SK-N-SH treated with all-trans-retinoic acid at 6 μM for 48 hours (cell line): Measurements from ENCODE around the gene IFT57.

ENCODE experiments used
- ATAC-seq: fragments of 200-7000 bp; cut with Tn5 transposase; 3 replicates; pipeline ENCODE4 v1.9.1; 2020; ENCODE audit warnings: mild to moderate bottlenecking, moderate library complexity
- ARNTL ChIP-seq: fragments of 450-650 bp; formaldehyde crosslinking; IDR thresholded peaks from 2 replicates; pipeline ENCODE4 v1.5.0; 2020; ENCODE audit warnings: low read depth, mild to moderate bottlenecking, moderate library complexity, borderline replicate concordance
- BACH2 ChIP-seq: fragments of 250-450 bp; sonication (Bioruptor Pico); IDR thresholded peaks from 2 replicates; pipeline ENCODE4 v1.9.0; 2021; ENCODE audit warnings: mild to moderate bottlenecking, borderline replicate concordance
- CSDC2 ChIP-seq: fragments of 250-450 bp; sonication (Bioruptor Pico); IDR thresholded peaks from 2 replicates; pipeline ENCODE4 v1.5.0; 2020; ENCODE audit warnings: mild to moderate bottlenecking, moderate library complexity
- ESRRG ChIP-seq: fragments of 250-450 bp; sonication (Bioruptor Pico); IDR thresholded peaks from 2 replicates; pipeline ENCODE4 v1.6.1; 2021; ENCODE audit warnings: mild to moderate bottlenecking
- GLIS3 ChIP-seq: fragments of 250-450 bp; sonication (Bioruptor Pico); IDR thresholded peaks from 2 replicates; pipeline ENCODE4 v1.5.0; 2020; ENCODE audit warnings: mild to moderate bottlenecking, moderate library complexity
- ISL1 ChIP-seq: fragments of 250-450 bp; sonication (Bioruptor Pico); IDR thresholded peaks from 2 replicates; pipeline ENCODE4 v2.1.2; 2022; ENCODE audit warnings: mild to moderate bottlenecking, moderate library complexity
- OSR1 ChIP-seq: fragments of 250-450 bp; sonication (Bioruptor Pico); IDR thresholded peaks from 2 replicates; pipeline ENCODE4 v1.8.0; 2022; ENCODE audit warnings: moderate library complexity, mild to moderate bottlenecking, inconsistent platforms
- PATZ1 ChIP-seq: fragments of 250-450 bp; sonication (Bioruptor Pico); IDR thresholded peaks from 2 replicates; pipeline ENCODE4 v1.8.0; 2020; ENCODE audit warnings: mild to moderate bottlenecking, moderate library complexity, borderline replicate concordance
- RARB ChIP-seq: fragments of 250-450 bp; sonication (Bioruptor Pico); IDR thresholded peaks from 2 replicates; pipeline ENCODE4 v1.8.0; 2021; ENCODE audit warnings: mild to moderate bottlenecking, moderate library complexity
- SNAI2 ChIP-seq: fragments of 250-450 bp; sonication (Bioruptor Pico); IDR thresholded peaks from 2 replicates; pipeline ENCODE4 v1.5.0; 2020; ENCODE audit warnings: mild to moderate bottlenecking, moderate library complexity
- TCF4 ChIP-seq: fragments of 250-450 bp; sonication (Bioruptor Pico); IDR thresholded peaks from 2 replicates; pipeline ENCODE4 v1.8.0; 2021; ENCODE audit warnings: mild to moderate bottlenecking, moderate library complexity, borderline replicate concordance
- TOX ChIP-seq: fragments of 250-450 bp; sonication (Bioruptor Pico); IDR thresholded peaks from 2 replicates; pipeline ENCODE4 v1.8.0; 2021; ENCODE audit warnings: mild to moderate bottlenecking, moderate library complexity, borderline replicate concordance
- ZC3H10 ChIP-seq: fragments of 250-450 bp; sonication (Bioruptor Pico); IDR thresholded peaks from 2 replicates; pipeline ENCODE4 v1.5.1; 2021; ENCODE audit warnings: mild to moderate bottlenecking, moderate library complexity
- ZFP3 ChIP-seq: fragments of 250-450 bp; sonication (Bioruptor Pico); IDR thresholded peaks from 2 replicates; pipeline ENCODE4 v1.5.0; 2020; ENCODE audit warnings: mild to moderate bottlenecking, moderate library complexity
- ZFP30 ChIP-seq: fragments of 450-650 bp; formaldehyde crosslinking; IDR thresholded peaks from 2 replicates; pipeline ENCODE4 v1.5.0; 2022; ENCODE audit warnings: mild to moderate bottlenecking, moderate library complexity
- ZNF565 ChIP-seq: fragments of 450-650 bp; formaldehyde crosslinking; conservative IDR thresholded peaks from 2 replicates; pipeline ENCODE4 v1.5.0; 2020; ENCODE audit warnings: low read depth, mild to moderate bottlenecking, moderate library complexity
- ZNF70 ChIP-seq: fragments of 450-650 bp; formaldehyde crosslinking; IDR thresholded peaks from 2 replicates; pipeline ENCODE4 v1.5.0; 2020; ENCODE audit warnings: mild to moderate bottlenecking, moderate library complexity
- ZNF8 ChIP-seq: fragments of 450-650 bp; formaldehyde crosslinking; IDR thresholded peaks from 2 replicates; pipeline ENCODE4 v1.5.0; 2020; ENCODE audit warnings: mild to moderate bottlenecking, moderate library complexity
- TF ChIP-seq, protein P1 (sequence below): fragments of 250-450 bp; sonication (Bioruptor Pico); IDR thresholded peaks from 2 replicates; pipeline ENCODE4 v1.5.1; 2021; ENCODE audit warnings: mild to moderate bottlenecking, moderate library complexity
- TF ChIP-seq, protein P2 (sequence below): fragments of 250-450 bp; sonication (Bioruptor Pico); IDR thresholded peaks from 2 replicates; pipeline ENCODE4 v1.8.0; 2021; ENCODE audit warnings: low read depth, mild to moderate bottlenecking, moderate library complexity, borderline replicate concordance
- TF ChIP-seq, protein P3 (sequence below): fragments of 250-450 bp; sonication (Bioruptor Pico); IDR thresholded peaks from 2 replicates; pipeline ENCODE4 v1.5.1; 2020; ENCODE audit warnings: low read depth, mild to moderate bottlenecking, moderate library complexity

Gene IFT57

GRCh38 chr3:108114423-108115065, 107.7 kb downstream of the IFT57 start (continued):
- no peak for TF ChIP-seq PATZ1 (CRISPR knock-in tag)

GRCh38 chr3:108113975-108114374, 108.2 kb downstream of the IFT57 start:
- TF ChIP-seq OSR1 (CRISPR knock-in tag) (no peak), ZNF70 (CRISPR knock-in tag) (no peak), SNAI2 (CRISPR knock-in tag) (no peak), ESRRG (CRISPR knock-in tag) (no peak), ZFP3 (CRISPR knock-in tag) (no peak), ZNF565 (no peak), PATZ1 (CRISPR knock-in tag) (no peak), BACH2 (no peak), CSDC2 (CRISPR knock-in tag) (no peak), ZC3H10 (CRISPR knock-in tag) (no peak), RARB (CRISPR knock-in tag) (no peak), ARNTL (CRISPR knock-in tag) (no peak), TOX (no peak), GLIS3 (no peak), ZNF8 (CRISPR knock-in tag) (no peak)
- TF ChIP-seq, protein P1, sequence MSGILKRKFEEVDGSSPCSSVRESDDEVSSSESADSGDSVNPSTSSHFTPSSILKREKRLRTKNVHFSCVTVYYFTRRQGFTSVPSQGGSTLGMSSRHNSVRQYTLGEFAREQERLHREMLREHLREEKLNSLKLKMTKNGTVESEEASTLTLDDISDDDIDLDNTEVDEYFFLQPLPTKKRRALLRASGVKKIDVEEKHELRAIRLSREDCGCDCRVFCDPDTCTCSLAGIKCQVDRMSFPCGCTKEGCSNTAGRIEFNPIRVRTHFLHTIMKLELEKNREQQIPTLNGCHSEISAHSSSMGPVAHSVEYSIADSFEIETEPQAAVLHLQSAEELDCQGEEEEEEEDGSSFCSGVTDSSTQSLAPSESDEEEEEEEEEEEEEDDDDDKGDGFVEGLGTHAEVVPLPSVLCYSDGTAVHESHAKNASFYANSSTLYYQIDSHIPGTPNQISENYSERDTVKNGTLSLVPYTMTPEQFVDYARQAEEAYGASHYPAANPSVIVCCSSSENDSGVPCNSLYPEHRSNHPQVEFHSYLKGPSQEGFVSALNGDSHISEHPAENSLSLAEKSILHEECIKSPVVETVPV (CRISPR knock-in tag): no peak
- TF ChIP-seq, protein P2, sequence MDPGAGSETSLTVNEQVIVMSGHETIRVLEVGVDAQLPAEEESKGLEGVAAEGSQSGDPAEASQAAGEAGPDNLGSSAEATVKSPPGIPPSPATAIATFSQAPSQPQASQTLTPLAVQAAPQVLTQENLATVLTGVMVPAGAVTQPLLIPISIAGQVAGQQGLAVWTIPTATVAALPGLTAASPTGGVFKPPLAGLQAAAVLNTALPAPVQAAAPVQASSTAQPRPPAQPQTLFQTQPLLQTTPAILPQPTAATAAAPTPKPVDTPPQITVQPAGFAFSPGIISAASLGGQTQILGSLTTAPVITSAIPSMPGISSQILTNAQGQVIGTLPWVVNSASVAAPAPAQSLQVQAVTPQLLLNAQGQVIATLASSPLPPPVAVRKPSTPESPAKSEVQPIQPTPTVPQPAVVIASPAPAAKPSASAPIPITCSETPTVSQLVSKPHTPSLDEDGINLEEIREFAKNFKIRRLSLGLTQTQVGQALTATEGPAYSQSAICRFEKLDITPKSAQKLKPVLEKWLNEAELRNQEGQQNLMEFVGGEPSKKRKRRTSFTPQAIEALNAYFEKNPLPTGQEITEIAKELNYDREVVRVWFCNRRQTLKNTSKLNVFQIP (CRISPR knock-in tag): no peak
- ATAC-seq: no peak

DNA sequence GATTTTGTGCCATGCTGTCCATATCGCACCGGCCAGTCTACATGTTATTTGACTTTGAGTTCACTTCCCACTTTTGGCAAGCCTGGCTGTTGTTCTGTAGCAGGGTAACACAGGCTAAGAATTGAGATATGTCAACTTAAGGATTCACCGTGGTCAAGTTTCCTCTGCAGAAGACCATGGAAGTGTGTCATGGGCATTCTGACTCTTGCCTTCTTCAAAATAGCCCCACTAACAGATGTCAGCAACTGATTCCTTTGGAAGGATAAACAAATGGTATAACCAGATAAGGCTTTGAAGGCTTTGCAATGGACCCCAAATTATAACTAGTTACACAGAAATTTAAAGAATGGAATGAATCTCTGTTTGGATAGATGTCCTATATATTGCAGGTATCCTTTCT, 111.3 kb downstream of the IFT57 start:
- no peak for TF ChIP-seq RARB (CRISPR knock-in tag)
- no peak for TF ChIP-seq BACH2
- TF ChIP-seq TOX: no peak
- TF ChIP-seq ARNTL (CRISPR knock-in tag): no peak
- TF ChIP-seq, protein P3, sequence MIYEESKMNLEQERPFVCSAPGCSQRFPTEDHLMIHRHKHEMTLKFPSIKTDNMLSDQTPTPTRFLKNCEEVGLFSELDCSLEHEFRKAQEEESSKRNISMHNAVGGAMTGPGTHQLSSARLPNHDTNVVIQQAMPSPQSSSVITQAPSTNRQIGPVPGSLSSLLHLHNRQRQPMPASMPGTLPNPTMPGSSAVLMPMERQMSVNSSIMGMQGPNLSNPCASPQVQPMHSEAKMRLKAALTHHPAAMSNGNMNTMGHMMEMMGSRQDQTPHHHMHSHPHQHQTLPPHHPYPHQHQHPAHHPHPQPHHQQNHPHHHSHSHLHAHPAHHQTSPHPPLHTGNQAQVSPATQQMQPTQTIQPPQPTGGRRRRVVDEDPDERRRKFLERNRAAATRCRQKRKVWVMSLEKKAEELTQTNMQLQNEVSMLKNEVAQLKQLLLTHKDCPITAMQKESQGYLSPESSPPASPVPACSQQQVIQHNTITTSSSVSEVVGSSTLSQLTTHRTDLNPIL (CRISPR knock-in tag): no peak
- TF ChIP-seq ZFP3 (CRISPR knock-in tag): no peak
- TF ChIP-seq, protein P2 (CRISPR knock-in tag): no peak
- TF ChIP-seq ZNF565: no peak
- TF ChIP-seq TCF4 (CRISPR knock-in tag): no peak
- no peak for TF ChIP-seq ZFP30 (CRISPR knock-in tag)
- no peak for TF ChIP-seq CSDC2 (CRISPR knock-in tag)
- TF ChIP-seq ZNF70 (CRISPR knock-in tag): no peak
- no peak for TF ChIP-seq PATZ1 (CRISPR knock-in tag)
- TF ChIP-seq ISL1: no peak
- TF ChIP-seq GLIS3: no peak
- ATAC-seq: no peak
